GM18526 (cell line): Measurements from ENCODE around the gene PRR9.

Experiments used
- POLR2A ChIP-seq: IDR thresholded peaks from 3 replicates; pipeline ENCODE4 v1.6.1; 2011; ENCODE audit not compliant: insufficient read length; ENCODE audit errors: extremely low read depth

Gene PRR9

GRCh38 chr1:153259387-153259786 lies 42.0 kb downstream of the PRR9 start, which contains the start of gene LORICRIN:
TSS of gene LORICRIN (plus strand) at chr1:153259687. CDS start at chr1:153260950, 1,263 bp downstream.
- TF ChIP-seq POLR2A: no peak

DNA sequence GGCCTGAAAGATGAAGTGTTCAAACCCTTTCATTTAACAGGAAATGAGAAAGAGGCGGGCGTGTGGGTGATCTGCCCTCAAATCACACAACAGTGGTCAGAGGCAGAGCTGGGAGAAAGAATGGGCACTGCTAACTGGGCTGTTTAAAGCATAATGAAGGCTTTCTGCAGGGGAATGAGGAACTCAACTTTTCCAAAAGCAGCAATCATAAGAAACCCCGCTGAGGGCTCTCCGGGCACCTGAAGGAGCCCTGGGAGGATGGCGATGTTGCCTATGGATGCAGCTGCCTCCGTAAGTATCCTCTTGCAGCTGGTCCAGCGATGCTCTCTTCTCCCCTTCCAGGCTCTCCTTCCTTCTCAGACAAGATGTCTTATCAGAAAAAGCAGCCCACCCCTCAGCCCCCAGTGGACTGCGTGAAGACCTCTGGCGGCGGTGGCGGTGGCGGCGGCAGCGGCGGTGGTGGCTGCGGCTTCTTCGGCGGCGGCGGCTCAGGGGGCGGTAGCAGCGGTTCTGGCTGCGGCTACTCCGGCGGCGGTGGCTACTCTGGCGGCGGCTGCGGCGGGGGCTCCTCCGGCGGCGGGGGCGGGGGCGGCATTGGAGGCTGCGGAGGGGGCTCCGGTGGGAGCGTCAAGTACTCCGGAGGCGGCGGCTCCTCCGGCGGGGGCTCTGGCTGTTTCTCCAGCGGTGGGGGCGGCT lies 43.3 kb downstream of the PRR9 start:
- TF ChIP-seq POLR2A: no peak

- no peak for TF ChIP-seq POLR2A
Observed at GRCh38 chr1:153261281-153262069, 44.1 kb downstream of the PRR9 start.

DNA sequence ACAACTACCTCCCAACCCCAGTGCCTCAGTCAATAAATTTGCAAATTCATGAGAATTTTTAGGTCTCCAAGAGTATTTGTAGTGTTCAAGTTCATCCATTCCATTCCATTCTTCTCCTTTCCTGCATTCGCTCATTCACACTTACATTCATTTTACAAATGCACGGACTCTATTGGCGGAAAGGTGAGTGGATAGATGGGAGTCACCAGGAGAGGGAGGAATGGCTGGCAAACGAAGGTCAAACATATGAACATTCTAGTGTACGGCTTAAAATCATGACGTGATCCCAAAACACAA lies 44.6 kb downstream of the PRR9 start:
- no peak for TF ChIP-seq POLR2A

DNA sequence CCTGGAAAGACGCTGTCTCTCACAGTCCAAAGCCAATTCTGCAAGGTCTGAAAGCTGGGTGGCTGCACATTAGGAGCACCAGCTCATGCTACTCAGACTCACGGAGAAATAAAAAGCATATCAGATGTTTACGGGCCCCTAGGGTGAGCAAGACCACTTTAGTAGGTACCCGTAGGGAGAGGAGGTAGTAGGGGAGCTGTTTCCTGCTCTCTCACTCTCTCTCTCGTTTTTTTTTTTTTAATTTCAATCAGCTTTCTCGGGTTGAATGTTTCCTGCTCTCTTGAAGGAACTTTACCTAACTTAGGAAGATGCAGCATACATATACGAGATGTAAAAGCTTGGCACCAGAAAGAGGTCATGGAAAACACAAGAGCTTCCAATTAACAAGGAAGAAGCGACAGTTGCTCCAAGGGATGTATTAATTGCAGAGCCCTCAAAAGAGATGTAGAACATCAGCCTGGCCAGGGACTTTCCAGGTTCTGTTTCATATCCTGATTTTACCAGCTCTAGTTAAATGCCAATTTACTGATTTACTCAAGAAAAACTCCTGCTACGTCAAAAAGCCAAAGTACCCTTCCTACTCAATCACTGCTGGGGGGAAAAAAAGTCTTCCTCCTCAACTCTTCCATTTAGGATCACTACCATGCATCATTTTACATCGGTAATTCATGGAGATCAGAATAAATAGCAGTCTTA lies 45.2 kb downstream of the PRR9 start:
- no peak for TF ChIP-seq POLR2A

- TF ChIP-seq POLR2A: no peak
Observed at GRCh38 chr1:153265457-153265856, 48.1 kb downstream of the PRR9 start.
